NCI-H2081 (cell line): ENCODE data around the gene DDX51.
A peak's percentile ranks its signal among the peaks of the same experiment; 100 is the strongest.
"Not testable (repeated sequence)": the region's sequence is repeated elsewhere in the genome, so short reads cannot be mapped to it uniquely, and the experiment has no call there.

Experiments
- DNase-seq, 2 experiments: peaks; one replicate each; lab custom pipeline; 2025; lab: John Stamatoyannopoulos, UW

DDX51 gene

DNA sequence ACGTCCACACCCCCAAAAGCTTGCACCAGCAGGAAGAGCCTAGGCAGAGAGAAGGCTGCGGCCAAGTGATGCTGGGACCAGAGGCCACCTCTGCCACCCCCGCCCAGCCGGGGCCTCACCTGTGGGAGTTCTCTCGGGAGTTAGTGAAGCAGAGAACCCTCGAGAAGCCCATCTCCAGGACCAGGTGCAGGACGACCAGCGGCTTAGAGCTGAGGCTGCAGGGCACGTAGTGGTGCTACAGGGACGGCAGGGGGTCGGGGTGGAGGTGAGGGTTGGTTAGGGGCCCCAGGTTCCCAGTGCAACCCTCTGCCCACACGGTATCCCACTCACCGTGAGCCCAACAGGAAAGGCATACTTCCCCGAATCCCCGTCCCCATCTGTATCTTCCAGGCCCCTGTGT, 3.6 kb downstream of the DDX51 start:
- no peak for DNase-seq

DNA sequence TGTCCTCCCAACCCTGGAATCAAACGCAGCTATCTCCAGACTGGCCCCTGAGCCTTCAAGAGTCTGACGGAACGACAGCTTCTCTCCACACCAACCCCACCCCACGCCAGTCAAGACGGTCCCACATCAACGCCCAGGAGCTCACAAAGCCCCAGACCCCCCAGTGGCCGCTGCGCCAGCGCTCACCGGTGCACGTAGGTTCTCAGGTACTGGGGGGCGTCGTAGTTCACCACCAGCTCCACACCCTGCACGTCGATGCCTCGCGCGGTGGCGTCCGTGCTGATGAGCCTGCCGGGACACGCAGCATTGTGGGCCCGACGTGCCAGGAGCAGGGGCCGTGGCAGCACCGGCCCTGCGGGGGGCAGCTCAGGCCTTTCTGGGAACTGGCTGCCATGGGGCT, 4.2 kb downstream of the DDX51 start:
- DNase-seq, result no peak

DNA sequence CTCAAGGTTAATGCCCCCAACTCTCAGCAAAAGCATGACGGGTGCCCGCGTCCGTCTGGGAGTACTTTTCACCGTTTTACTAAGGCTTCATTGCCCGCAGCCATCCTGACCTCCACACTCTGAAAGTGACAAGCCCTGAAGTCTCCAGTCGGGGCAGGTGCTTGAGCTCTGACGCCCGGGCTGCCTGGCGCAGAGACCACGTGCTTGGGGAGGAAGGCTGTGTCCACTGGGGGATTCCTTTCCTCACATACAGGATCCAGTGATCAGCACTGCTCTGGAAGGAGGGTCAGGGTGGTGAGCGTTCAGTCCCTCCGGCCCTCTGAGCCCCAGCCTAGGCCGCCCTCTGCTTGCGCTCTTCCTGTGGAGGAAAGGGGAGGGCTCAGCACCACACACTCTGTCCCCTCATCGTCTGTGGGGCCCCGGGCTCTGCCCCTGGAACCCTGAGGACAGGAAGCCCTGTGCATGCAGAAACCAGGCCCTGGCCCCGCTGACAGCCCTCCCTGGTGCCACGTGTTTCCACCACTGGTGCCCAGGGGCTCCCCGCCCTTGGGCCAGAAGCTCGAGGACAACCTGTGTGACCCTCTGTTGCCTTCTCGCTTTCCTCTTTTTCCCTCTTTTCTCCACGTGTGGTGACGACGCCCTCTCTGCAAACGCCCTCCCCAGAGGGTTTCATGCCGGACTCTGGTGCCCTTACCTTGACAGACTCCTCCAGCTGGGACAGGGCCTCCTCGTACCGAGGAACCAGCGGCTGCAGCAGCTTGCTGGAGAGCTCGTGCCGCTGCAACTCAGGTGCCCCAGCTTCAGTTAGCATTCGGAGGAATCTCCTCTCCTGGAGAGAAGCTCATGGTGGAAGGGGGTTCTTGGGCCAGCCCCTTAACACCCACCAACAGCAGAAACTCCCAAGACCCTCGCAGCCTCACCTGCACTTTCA, 4.9 kb downstream of the DDX51 start:
- DNase-seq, result no peak

DNA sequence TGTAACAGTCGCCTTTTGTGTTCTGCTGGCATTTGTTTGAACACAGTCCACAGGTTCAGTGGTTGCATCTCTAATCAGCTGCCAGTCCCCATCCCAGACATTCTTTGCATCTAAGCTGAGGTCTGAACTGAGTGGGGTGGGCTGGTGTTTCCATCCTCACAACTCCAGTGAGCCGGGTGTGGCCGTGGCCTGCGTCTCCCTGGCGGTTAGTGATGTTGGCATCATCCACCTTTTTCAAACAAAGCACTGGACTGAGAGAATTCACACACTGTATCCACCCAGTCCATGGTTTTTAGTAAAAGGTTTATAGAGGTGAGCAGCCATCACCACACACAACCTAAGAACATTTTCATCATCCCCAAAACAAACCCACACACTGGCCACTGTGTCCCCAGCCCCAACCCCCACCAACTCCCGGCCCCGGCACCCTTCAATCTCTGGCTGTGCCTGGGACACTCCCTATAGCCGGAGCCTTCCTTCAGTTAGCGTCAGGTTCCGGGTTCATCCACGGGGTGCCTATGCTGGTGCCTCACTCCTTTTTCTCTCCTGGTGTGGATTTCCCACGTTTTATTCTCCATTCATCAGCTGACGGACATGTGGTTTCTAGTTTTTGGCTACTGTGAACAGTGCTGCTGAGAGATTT, 6.5 kb downstream of the DDX51 start:
- no peak for DNase-seq

DNA sequence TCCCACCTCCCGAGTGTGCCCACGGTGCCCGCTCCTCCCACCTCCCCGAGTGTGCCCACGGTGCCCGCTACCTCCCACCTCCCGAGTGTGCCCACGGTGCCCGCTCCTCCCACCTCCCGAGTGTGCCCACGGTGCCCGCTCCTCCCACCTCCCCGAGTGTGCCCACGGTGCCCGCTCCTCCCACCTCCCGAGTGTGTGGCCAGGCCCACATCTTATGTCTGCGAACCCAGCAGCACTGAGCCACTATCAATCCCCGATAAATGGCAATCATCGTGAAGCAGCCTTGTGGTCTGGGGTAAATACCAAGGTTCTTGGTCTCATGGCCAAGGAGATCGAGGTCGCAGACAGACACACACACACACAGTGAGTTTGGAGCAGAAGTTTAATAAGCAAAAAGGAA, 7.9 kb downstream of the DDX51 start:
- not testable (repeated sequence) for DNase-seq

DNA sequence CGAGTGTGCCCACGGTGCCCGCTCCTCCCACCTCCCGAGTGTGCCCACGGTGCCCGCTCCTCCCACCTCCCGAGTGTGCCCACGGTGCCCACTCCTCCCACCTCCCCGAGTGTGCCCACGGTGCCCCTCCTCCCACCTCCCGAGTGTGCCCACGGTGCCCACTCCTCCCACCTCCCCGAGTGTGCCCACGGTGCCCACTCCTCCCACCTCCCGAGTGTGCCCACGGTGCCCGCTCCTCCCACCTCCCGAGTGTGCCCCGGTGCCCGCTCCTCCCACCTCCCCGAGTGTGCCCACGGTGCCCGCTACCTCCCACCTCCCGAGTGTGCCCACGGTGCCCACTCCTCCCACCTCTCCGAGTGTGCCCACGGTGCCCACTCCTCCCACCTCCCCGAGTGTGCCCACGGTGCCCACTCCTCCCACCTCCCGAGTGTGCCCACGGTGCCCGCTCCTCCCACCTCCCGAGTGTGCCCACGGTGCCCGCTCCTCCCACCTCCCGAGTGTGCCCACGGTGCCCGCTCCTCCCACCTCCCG, 9.4 kb downstream of the DDX51 start:
- DNase-seq, result not testable (repeated sequence)

DNA sequence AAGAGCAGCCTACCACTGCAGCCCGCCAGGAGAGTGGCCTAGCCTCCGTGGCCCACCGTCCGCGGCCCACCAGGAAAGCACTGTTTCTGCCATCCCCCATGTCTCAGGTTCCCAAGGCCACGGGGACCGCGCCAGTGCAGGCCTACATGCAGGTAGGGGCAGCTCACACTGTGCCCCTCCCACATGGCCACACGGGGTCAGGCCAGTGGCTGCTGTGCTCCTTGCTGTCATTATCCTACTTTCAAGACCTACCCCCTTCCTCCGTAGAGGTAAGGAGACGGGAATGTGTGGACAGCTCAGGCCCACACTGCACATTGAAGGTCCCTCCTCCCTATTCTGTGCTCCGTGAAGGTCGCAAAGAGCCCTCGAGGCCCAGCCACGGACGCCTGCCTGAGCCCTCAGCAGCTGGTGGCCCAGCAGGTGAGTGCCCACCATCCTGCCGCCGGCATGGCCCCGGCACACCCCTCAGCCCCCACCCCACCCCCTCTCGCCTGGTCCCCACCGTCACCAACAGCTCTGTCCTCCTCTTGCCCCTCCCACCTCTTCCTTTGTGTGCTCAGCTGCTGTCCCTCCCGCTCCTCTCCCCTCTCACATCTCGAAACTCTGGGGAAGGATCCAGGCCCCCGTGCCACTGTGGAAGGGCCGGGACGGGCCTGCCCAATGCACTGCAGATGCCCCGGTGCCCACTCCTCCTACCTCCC, 10.0 kb downstream of the DDX51 start:
- DNase-seq, result peak; percentile 63 to 71

DNA sequence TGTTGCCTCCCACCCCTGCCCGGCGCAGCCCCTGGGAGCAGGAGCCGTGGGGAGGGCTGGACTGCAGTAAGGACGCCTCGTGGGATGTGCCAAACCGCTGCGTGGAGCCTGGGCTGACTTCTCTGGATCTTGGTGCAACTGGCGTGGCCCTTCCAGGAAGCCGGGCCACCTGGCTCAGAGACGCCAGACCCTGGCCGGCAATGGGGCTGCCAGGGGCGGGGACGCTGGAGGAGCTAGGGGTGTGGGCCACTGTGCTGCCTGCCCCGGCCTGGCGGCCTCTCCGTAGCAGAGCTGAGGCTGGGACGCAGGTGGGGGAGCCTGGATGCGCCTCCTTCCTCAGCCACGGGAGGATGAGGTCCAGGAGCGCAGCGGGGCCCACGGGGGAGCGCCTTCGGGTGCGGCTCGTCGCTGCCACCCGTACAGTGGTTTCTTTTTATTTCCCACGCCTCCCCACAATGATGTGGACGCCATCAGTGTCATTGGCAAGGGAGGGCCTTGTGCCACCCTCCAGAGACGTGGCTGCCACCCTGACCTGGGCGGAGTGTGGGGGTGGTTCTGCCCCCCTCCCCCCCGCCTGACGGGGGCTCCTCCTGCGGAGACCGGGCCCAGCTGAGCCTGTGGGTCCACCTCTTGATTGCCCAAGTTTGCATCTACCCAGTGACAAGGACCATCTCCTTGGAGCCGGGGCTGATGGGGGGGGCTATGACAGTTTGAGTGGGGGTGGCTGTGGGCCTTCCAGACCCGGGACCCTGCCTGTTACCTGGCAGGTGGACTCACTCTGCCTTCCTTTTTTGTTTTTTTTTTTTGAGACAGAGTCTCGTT, 11.3 kb downstream of the DDX51 start:
- no peak for DNase-seq

DNA sequence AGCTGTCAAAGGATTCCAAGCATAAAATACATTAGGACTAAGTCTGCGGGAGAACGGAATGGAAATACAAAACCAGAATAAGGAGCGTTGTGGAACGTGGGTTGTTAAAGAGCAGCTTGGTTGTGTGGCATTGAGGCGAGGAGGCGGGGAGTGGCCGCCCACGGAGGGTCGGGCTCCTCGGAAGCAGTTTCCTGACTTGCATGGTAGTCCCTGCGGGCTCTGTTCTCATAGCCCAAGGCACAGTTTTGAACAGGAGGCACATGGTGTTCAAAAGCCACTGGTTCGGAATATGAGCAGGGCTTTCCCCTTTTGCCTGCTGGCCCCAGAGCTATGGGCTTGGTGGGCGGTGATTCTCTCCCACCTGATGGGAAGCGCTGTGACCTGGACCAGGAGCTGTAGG, 12.2 kb downstream of the DDX51 start:
- no peak for DNase-seq

DNA sequence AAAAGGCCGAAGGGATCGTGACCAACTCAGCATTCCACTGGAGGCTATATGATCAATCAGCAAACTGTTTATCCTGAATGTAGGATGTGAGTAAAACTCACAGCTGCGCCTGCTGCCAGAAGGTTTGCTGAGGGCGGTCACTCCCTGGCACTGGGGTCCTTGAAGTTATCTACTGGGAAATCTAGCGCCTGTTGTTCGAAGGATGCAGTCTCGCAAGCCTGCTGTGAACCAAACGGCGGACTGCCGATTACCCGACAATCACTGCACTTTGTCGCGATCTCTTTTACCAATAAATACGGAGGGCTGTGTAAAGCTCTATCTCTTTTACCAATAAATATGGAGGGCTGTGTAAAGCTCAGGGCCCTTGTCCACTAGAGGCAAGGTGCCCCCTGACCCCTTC, 12.9 kb downstream of the DDX51 start:
- no peak for DNase-seq

DNA sequence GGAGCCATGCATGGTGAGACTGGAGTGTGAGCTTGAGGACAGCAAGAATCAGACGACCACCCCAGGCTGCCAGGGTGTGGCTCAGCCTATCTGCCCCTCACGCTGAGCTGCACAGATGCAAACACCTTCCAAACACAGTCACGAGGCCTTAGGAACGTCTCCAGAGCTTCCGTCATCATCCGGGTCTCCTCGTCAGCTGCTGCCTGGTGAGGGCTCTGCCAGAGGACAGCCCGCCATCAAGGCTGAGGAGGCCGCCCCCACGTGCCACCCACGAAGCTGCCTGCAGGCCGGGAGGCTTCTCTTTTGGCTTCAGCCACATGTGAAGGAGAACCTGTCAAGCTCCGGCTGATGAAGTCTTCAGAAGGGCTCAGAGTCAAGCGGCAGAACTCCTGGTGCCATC, 13.4 kb downstream of the DDX51 start:
- no peak for DNase-seq

DNA sequence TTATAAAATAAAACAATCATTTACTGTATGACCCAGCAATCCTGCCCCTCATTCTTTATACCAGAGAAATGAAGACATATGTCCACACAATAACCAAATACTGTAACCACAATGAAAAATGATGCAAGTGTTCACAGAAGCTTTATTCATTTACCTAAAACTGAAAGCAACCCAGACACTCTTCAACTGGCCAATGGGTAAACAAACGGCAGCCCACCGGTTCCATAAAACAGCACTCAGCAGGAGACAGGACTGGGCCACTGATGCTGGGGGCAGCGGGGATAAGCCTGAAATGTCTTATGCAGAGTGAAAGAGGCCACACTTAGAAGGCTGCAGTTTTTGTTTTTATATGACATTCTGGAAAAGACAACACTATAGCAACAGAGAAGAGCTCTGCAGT, 15.1 kb downstream of the DDX51 start:
- DNase-seq, result no peak

DNA sequence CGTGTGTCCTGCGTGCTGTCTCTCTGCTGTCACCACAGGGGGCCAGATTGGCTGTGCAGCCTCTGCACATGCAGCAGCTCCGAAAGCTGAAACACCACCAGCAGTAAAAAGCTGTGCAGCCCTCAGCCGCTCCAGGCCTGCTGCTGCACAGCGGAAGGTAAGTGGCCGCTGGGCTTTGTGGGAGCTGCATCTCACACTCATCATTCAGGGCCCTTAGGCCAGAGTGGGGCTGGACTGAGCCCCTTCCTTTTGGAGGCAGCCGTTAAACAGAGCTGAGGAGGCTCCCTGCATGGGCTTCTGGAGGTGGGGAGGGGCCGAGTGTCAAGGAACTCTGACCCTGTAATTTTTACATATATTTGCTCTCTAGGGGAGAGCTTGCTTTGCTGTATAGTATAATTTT, 17.1 kb downstream of the DDX51 start:
- no peak for DNase-seq

DNA sequence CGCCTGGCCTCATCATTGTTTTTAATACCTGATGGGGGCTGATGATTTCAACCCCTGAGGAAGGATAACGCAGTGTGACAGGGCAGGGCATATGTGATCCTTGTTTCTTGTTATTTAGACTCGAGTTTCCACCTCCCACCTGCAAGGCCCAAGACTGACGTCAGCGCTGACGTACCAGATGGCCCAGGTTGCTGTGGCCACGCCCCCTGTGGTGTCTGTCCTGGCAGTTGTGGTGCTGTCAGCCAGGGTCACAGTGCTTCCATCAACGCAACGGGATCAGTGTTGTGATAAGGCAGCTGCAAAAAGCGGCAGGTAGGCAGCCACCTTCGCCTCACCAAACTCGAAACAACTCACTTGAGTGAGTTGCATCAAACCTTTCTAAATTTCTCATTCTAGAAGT, 18.4 kb downstream of the DDX51 start:
- no peak for DNase-seq

DNA sequence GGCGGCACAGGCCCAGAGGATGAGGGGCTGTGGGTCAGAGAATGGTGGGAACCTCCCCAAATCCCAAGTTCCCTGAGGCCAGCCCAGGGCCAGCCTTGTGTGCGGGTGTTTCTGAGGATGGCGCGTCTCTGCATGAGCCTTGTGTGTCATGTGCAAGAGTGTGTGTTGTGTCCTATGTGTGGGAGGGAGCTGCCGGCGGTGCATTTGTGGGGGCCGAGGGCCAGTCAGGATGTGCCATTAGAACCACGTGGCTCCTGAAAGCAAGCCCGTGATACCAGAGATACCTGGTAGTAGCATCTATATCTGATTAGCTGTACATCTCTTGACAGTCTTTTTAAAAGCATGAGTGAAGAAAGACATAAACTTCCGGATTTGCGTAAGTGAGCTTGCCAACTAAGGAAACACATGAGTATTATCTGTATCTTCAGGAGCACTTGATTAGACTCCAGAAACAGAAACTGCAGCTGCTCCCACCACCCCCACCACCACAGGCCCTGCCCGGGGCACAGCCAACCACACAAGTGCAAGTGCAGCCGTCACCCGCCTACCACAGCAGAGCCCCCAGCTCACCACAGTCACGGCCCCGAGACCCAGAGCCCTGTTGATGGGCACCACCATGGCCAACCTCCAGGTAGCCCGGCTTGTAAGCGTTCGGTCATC, 19.2 kb downstream of the DDX51 start:
- no peak for DNase-seq

DNA sequence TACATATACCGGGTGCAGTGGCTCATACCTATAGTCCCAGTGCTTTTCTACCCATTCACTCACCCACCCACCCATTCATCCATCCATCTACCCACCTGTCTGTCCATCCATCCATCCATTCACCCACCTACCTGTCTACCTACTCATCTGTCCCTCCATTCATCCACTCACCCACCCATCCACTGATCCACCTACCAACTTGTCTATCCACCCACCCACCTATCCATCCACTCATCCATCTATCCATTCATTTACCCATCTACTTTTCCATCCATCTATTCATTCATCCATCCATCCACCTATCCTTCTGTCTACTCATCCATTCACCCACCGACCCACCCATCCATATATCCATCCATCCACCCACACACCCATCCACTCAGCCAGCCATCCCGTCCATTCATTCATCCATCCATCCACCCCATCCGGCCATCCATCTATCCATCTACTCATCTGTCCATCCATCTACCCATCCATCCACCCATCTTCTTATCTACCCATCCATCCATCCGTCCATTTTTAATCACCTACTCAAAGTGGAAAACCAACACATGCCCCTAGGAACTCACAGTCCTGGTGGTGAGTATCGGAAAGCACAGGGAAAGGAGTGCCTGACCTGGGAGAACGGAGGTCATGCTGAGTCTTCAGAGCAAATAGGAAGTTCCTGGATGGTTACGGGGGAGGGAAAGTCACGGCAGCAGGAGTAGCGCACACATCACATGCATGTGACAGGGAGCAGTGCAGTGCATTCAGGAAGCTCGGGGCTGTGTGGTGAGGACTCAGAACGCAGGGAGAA, 20.0 kb downstream of the DDX51 start:
- no peak for DNase-seq

DNA sequence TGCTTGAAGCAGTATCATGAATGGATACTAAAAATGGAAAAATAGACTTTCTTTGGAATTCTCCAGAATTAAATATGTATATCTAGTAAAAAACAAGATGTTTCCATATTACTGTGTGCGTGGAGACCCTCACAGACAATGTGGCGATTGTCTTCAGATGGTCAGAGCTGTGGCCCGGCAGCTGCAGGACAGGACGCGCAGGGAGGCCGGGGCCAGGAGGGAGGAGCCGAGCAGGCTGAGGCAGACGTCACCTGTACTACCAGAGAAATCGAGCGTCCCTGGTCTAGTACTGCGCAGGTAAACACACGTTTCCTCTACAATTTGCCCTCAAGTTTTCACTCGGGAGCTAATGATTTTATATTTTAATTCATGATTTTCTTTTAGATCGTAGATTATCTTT, 22.8 kb downstream of the DDX51 start:
- no peak for DNase-seq

DNA sequence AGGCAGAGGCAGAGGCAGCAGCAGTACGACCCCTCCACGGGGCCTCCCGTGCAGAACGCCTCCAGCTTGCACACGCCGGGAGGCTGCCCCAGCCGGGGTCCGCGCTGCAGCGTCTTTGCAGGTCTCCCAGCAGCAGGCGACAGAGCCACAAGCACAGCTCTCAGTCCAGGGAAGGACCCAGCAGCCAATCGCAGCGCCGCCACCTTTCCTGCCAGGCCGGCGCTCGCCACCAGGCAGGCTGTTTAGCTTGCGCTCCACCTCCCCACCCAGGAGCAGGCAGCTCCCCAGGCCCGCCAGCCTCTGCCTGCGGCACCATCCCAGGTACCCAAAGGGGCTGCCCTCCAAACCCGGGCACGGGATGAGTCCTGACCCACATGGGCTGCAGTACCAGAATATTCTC, 25.2 kb downstream of the DDX51 start:
- no peak for DNase-seq

DNA sequence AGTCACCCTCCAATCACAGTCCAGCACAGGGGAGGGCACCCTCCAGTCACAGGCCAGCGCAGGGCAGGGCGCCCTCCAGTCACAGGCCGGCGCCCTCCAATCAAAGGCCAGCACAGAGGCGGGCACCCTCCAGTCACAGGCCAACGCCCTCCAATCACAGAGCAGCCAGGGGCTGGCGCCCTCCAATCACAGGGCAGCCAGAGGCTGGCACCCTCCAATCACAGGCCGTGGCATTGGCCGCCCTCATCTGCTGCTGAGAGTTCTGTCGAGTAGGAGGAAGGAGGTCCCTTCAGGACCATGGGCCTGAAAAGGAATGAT, 26.6 kb downstream of the DDX51 start:
- DNase-seq, result no peak

DNA sequence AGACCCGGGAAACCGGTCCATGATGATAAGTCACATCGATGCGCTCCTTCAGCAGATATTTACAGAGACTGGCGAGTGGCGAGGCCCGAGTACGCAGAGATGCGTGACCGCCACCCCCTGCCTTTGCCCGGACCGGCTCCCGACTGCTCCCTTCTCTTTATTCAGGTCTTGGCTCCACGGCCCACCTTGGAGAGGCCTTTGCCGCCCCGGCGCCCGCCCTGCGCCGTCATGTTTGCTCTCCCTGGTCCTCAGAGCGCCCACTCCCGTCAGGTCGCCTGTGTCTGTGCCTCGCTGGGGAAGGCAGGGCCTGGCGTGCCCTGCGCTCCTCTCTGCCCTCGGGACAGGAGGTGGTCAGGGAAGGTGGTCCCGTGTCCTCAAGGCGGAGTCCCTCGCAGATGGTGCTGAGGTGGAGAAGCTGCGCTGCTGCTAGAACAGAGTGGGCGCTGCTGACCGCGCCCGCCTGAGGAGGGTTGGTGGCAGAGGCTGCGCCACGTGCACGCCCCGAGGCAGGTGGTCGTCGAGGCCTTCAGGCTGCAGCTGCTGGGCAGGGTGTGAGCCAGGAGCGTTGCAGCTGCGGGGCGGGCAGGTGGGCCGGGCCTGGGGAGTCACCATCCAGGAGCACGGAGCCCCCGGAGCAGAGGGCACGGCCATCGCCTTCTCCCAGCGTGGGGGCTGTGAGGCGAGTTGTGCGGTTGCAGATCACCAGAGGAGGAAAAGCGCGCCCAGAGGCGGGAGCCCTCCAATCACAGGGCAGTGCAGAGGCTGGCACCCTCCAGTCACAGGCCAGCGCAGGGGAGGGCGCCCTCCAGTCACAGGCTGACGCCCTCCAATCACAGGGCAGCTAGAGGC, 27.2 kb downstream of the DDX51 start:
- no peak for DNase-seq
